ENCODE results near the gene ESRRA.

ESRRA gene

GRCh38 chr11:64305075-64305690 lies at the start of gene ESRRA:
ESRRA (plus strand) TSS chr11:64305524; CDS start chr11:64307180, 1,656 bp downstream.
- peak; percentile 91 for DNase-seq (ENCODE audit: low spot score)

GRCh38 chr11:64256300-64256699 lies 49.0 kb upstream of the ESRRA start:
- no peak for DNase-seq (ENCODE audit: low spot score)

GRCh38 chr11:64258356-64258755 lies 47.0 kb upstream of the ESRRA start:
- DNase-seq (ENCODE audit: low spot score), result no peak

GRCh38 chr11:64258946-64259532 lies 46.3 kb upstream of the ESRRA start:
- no peak for DNase-seq (ENCODE audit: low spot score)

GRCh38 chr11:64259533-64260067 lies 45.7 kb upstream of the ESRRA start:
- no peak for DNase-seq (ENCODE audit: low spot score)

GRCh38 chr11:64260147-64260708 lies 45.1 kb upstream of the ESRRA start:
- DNase-seq (ENCODE audit: low spot score), result no peak

GRCh38 chr11:64261556-64262080 lies 43.7 kb upstream of the ESRRA start:
- no peak for DNase-seq (ENCODE audit: low spot score)

GRCh38 chr11:64262271-64263002 lies 42.9 kb upstream of the ESRRA start:
- DNase-seq (ENCODE audit: low spot score), result no peak

GRCh38 chr11:64263021-64263946 lies 42.0 kb upstream of the ESRRA start:
- no peak for DNase-seq (ENCODE audit: low spot score)

GRCh38 chr11:64263947-64264317 lies 41.4 kb upstream of the ESRRA start:
- no peak for DNase-seq (ENCODE audit: low spot score)

- no peak for DNase-seq (ENCODE audit: low spot score)
These were observed 40.9 kb upstream of the ESRRA start for GRCh38 chr11:64264371-64264852.

- no peak for DNase-seq (ENCODE audit: low spot score)
These were observed 39.9 kb upstream of the ESRRA start for GRCh38 chr11:64265176-64266160.

GRCh38 chr11:64266339-64266738 lies 39.0 kb upstream of the ESRRA start:
- DNase-seq (ENCODE audit: low spot score), result no peak

- DNase-seq (ENCODE audit: low spot score), result no peak
These were observed 37.9 kb upstream of the ESRRA start for GRCh38 chr11:64267207-64267945.

GRCh38 chr11:64268025-64268892 lies 37.1 kb upstream of the ESRRA start:
- no peak for DNase-seq (ENCODE audit: low spot score)

- DNase-seq (ENCODE audit: low spot score), result no peak
These were observed 36.3 kb upstream of the ESRRA start for GRCh38 chr11:64268893-64269539.

GRCh38 chr11:64269540-64270220 lies 35.6 kb upstream of the ESRRA start:
- DNase-seq (ENCODE audit: low spot score), result peak; percentile 75
